K562 (cell line): ENCODE results near the gene ENOX2. TPM values are rescaled to one million over a fixed set of nuclear protein-coding genes. Genes with fewer than 3 reads are reported as not detected.
A peak's percentile ranks its signal among the peaks of the same experiment; 100 is the strongest.

Experiments used
- CBFA2T2 ChIP-seq: fragments of 450-650 bp; conservative IDR thresholded peaks from 2 replicates; pipeline ENCODE4 v1.6.1; 2017; ENCODE audit warnings: mild to moderate bottlenecking
- CBFA2T3 ChIP-seq: fragments of 450-650 bp; IDR thresholded peaks from 2 replicates; pipeline ENCODE4 v1.6.1; 2017
- FOXM1 ChIP-seq, 2 experiments: fragments of 450-650 bp in 1 of 2; sonication (generic) in 1 of 2; formaldehyde crosslinking in 1 of 2; IDR thresholded peaks; 2 replicates each; pipeline versions ENCODE4 v1.6.1 to v1.9.0; 2017 to 2022; ENCODE audit warnings: low read depth in 2 of 2, mild to moderate bottlenecking in 2 of 2, missing genetic modification reagents in 1 of 2, moderate library complexity in 1 of 2
- GABPA ChIP-seq: fragments of 200-800 bp; sonication (Bioruptor generic); conservative IDR thresholded peaks from 2 replicates; pipeline ENCODE4 v1.6.1; 2016; ENCODE audit warnings: low read depth, missing genetic modification characterization, missing compliant biosample characterization
- KDM1A ChIP-seq, 2 experiments: fragments of 450-650 bp; IDR thresholded peaks; 2 replicates each; pipeline ENCODE4 v1.6.1; 2016; ENCODE audit warnings: mild to moderate bottlenecking in 2 of 2
- MAFF ChIP-seq: IDR thresholded peaks from 2 replicates; pipeline ENCODE4 v1.6.1; 2012; ENCODE audit warnings: low read length, improper control_type of control experiment
- MAFG ChIP-seq: fragments of 450-650 bp; conservative IDR thresholded peaks from 2 replicates; pipeline ENCODE4 v1.6.1; 2016; ENCODE audit warnings: missing genetic modification characterization, missing compliant biosample characterization
- MECOM ChIP-seq: fragments of 250-450 bp; sonication (Bioruptor Pico); IDR thresholded peaks from 2 replicates; pipeline ENCODE4 v1.8.0; 2022; ENCODE audit warnings: inconsistent platforms
- MTA2 ChIP-seq: fragments of 450-650 bp; IDR thresholded peaks from 2 replicates; pipeline ENCODE4 v1.6.1; 2016; ENCODE audit warnings: low read depth
- PML ChIP-seq: IDR thresholded peaks from 2 replicates; pipeline ENCODE4 v1.6.1; 2012; ENCODE audit warnings: low read length, inconsistent platforms
- ZNF316 ChIP-seq: fragments of 450-650 bp; IDR thresholded peaks from 2 replicates; pipeline ENCODE4 v1.6.1; 2016
- polyA plus RNA-seq, 8 experiments: library from polyadenylated mRNA; depleted of rRNA in 4 of 8; stranded (reverse) in 5 of 8; unstranded in 3 of 8; fragments of >200 nt; fragmentation: Nextera tagmentation in 2 of 8; fragmentation: Illumina TruSeq in 1 of 8; extraction: Ambion mirVana in 2 of 8; extraction: Trizol in 1 of 8; gene quantifications; 2 replicates each; pipeline versions ENCODE4 v1.2.1 to v1.2.3, GENCODE V29; 2011 to 2014; ENCODE audit warnings: inconsistent platforms in 1 of 8, missing spikeins in 1 of 8
- total RNA-seq, 7 experiments: library from RNA; depleted of rRNA in 6 of 7; stranded (reverse); fragments of >200 nt in 6 of 7; fragmentation: Illumina TruSeq in 2 of 7; extraction: Trizol in 2 of 7; gene quantifications; 2 replicates each; pipeline versions ENCODE4 v1.2.1 to v1.2.3, GENCODE V29; 2011 to 2021; ENCODE audit warnings: low replicate concordance in 1 of 7
- TF ChIP-seq, protein P1 (sequence below): sonication (generic); formaldehyde crosslinking; IDR thresholded peaks from 2 replicates; pipeline ENCODE4 v1.9.0; 2022; ENCODE audit warnings: mild to moderate bottlenecking, missing genetic modification reagents
- TF ChIP-seq, protein P2 (sequence below): fragments of 450-650 bp; formaldehyde crosslinking; IDR thresholded peaks from 2 replicates; pipeline ENCODE4 v1.4.0; 2020; ENCODE audit warnings: mild to moderate bottlenecking
- TF ChIP-seq, protein P3 (sequence below): fragments of 450-650 bp; IDR thresholded peaks from 2 replicates; pipeline ENCODE4 v1.6.1; 2017; ENCODE audit warnings: antibody characterized with exemption, mild to moderate bottlenecking
- TF ChIP-seq, protein P4 (sequence below): sonication (generic); formaldehyde crosslinking; IDR thresholded peaks from 2 replicates; pipeline ENCODE4 v1.4.0; 2020; ENCODE audit warnings: mild to moderate bottlenecking, missing genetic modification reagents

Gene ENOX2
- total and polyA plus RNA-seq, 9 of the 15 experiments (the other 6 are each of a cell fraction or from before 2014, with no cell fraction given) = 6.1 to 24.0 (median 13.8) TPM

DNA sequence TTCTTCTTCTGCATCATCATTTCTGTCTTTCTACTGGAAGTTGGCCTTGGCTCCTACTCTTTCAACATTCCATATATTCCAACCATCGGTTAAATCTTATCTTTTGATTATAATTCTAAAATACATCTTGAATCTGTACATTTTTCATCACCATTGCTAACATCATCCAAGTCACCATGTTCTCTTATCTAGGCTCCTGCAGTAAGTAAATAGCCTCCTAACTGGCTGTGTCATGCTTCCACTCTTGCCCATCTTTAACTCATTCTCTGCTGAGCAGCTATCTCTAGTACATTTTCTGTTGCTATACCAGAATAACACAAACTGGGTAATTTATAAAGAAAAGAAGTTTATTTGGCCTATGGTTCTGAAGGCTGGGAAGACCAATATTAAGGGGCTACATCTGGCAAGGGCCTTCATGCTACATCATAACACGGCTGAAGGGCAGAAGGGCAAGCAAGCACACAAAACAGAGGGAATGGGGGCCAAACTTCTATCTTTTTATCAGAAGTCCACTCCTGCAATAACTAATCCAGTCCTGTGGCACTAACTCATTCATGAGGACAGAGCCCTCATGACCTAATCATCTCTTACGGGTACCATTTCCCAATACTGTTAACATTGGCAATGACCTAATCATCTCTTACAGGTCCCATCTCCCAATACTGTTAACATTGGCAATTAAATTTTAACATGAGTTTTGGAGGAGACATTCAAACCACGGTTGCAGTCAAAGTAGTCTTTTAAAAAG lies 72.2 kb downstream of the ENOX2 start (continued):
- TF ChIP-seq GABPA (tag) (no peak), PML (no peak), MAFG (tag) (peak; percentile 63), ZNF316 (peak; percentile 80), CBFA2T3 (peak; percentile 73), MECOM (CRISPR knock-in tag) (0 out of 2 replicates have a peak, but pooled peaks have one; percentile 79), CBFA2T2 (peak; percentile 40; the same call in 1 of the 2 replicates), KDM1A (IDR thresholded peaks at IDR 0.05) (peak; percentile 25 to 41; a peak in 1 of 4 replicates), MTA2 (peak; percentile 7; the same call in 1 of the 2 replicates), FOXM1 (IDR thresholded peaks at IDR 0.05; ENCODE audit: low read depth) (0 out of 2 replicates have a peak, but pooled peaks have one; percentile 19), FOXM1 (CRISPR knock-in tag; IDR thresholded peaks at IDR 0.05; ENCODE audit: low read depth) (no peak), MAFF (peak; percentile 49; the same call in 1 of the 2 replicates)
- TF ChIP-seq, protein P1, sequence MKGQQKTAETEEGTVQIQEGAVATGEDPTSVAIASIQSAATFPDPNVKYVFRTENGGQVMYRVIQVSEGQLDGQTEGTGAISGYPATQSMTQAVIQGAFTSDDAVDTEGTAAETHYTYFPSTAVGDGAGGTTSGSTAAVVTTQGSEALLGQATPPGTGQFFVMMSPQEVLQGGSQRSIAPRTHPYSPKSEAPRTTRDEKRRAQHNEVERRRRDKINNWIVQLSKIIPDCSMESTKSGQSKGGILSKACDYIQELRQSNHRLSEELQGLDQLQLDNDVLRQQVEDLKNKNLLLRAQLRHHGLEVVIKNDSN (CRISPR knock-in tag) = no peak
- TF ChIP-seq, protein P2, sequence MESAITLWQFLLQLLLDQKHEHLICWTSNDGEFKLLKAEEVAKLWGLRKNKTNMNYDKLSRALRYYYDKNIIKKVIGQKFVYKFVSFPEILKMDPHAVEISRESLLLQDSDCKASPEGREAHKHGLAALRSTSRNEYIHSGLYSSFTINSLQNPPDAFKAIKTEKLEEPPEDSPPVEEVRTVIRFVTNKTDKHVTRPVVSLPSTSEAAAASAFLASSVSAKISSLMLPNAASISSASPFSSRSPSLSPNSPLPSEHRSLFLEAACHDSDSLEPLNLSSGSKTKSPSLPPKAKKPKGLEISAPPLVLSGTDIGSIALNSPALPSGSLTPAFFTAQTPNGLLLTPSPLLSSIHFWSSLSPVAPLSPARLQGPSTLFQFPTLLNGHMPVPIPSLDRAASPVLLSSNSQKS (CRISPR knock-in tag) = no peak
- TF ChIP-seq, protein P3, sequence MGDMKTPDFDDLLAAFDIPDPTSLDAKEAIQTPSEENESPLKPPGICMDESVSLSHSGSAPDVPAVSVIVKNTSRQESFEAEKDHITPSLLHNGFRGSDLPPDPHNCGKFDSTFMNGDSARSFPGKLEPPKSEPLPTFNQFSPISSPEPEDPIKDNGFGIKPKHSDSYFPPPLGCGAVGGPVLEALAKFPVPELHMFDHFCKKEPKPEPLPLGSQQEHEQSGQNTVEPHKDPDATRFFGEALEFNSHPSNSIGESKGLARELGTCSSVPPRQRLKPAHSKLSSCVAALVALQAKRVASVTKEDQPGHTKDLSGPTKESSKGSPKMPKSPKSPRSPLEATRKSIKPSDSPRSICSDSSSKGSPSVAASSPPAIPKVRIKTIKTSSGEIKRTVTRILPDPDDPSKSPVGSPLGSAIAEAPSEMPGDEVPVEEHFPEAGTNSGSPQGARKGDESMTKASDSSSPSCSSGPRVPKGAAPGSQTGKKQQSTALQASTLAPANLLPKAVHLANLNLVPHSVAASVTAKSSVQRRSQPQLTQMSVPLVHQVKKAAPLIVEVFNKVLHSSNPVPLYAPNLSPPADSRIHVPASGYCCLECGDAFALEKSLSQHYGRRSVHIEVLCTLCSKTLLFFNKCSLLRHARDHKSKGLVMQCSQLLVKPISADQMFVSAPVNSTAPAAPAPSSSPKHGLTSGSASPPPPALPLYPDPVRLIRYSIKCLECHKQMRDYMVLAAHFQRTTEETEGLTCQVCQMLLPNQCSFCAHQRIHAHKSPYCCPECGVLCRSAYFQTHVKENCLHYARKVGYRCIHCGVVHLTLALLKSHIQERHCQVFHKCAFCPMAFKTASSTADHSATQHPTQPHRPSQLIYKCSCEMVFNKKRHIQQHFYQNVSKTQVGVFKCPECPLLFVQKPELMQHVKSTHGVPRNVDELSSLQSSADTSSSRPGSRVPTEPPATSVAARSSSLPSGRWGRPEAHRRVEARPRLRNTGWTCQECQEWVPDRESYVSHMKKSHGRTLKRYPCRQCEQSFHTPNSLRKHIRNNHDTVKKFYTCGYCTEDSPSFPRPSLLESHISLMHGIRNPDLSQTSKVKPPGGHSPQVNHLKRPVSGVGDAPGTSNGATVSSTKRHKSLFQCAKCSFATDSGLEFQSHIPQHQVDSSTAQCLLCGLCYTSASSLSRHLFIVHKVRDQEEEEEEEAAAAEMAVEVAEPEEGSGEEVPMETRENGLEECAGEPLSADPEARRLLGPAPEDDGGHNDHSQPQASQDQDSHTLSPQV = 0 out of 2 replicates have a peak, but pooled peaks have one; percentile 40
- TF ChIP-seq, protein P4, sequence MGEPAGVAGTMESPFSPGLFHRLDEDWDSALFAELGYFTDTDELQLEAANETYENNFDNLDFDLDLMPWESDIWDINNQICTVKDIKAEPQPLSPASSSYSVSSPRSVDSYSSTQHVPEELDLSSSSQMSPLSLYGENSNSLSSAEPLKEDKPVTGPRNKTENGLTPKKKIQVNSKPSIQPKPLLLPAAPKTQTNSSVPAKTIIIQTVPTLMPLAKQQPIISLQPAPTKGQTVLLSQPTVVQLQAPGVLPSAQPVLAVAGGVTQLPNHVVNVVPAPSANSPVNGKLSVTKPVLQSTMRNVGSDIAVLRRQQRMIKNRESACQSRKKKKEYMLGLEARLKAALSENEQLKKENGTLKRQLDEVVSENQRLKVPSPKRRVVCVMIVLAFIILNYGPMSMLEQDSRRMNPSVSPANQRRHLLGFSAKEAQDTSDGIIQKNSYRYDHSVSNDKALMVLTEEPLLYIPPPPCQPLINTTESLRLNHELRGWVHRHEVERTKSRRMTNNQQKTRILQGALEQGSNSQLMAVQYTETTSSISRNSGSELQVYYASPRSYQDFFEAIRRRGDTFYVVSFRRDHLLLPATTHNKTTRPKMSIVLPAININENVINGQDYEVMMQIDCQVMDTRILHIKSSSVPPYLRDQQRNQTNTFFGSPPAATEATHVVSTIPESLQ (CRISPR knock-in tag) = no peak
